WTC11 (cell line): ENCODE results near the gene ZDHHC14. TPM values are rescaled to one million over a fixed set of nuclear protein-coding genes. Genes with fewer than 3 reads are reported as not detected.

Source experiments
- ATAC-seq: fragments of 200-7000 bp; cut with Tn5 transposase; 2 replicates; pipeline ENCODE4 v1.10.0; 2021; ENCODE audit warnings: mild to moderate bottlenecking, moderate library complexity
- CTCF ChIA-PET: fragments of 300-600 bp; sonication (Branson Sonifier 250); formaldehyde crosslinking; loops from one replicate; lab custom pipeline; 2021; ENCODE audit warnings: antibody characterized with exemption; lab: Charles Lee
- POLR2A ChIA-PET: fragments of 350-600 bp; sonication (Branson Sonifier 250); formaldehyde crosslinking; loops from one replicate; lab custom pipeline; 2021; ENCODE audit warnings: antibody characterized with exemption; lab: Charles Lee
- DNase-seq: peaks from one replicate; pipeline ENCODE4 v3.0.0; 2021; ENCODE audit warnings: low spot score
- H3K27ac Mint-ChIP-seq: 2 replicates; pipeline ENCODE4 v1.8.0; 2021; ENCODE audit warnings: mixed read lengths
- H3K27me3 Mint-ChIP-seq: 2 replicates; pipeline ENCODE4 v1.8.0; 2021; ENCODE audit warnings: low read depth, mild to moderate bottlenecking, moderate library complexity, mixed read lengths
- H3K36me3 Mint-ChIP-seq: 2 replicates; pipeline ENCODE4 v1.8.0; 2021; ENCODE audit warnings: mixed read lengths
- H3K4me1 Mint-ChIP-seq: 2 replicates; pipeline ENCODE4 v1.8.0; 2022; ENCODE audit warnings: mixed read lengths
- H3K4me3 Mint-ChIP-seq: 2 replicates; pipeline ENCODE4 v1.8.0; 2021; ENCODE audit warnings: mild to moderate bottlenecking, moderate library complexity, mixed read lengths
- H3K9me3 Mint-ChIP-seq: 2 replicates; pipeline ENCODE4 v1.8.0; 2021; ENCODE audit warnings: mixed read lengths
- NFYB ChIP-seq: sonication (generic); formaldehyde crosslinking; conservative IDR thresholded peaks from 2 replicates; pipeline ENCODE4 v1.8.0; 2022; ENCODE audit warnings: low read depth, missing genetic modification reagents
- NR1H2 ChIP-seq: sonication (generic); formaldehyde crosslinking; IDR thresholded peaks from 2 replicates; pipeline ENCODE4 v1.9.0; 2021; ENCODE audit warnings: mild to moderate bottlenecking, moderate library complexity, missing genetic modification reagents
- OVOL2 ChIP-seq: fragments of 250-450 bp; sonication (Bioruptor Pico); IDR thresholded peaks from 2 replicates; pipeline ENCODE4 v1.9.0; 2021; ENCODE audit warnings: mild to moderate bottlenecking, borderline replicate concordance
- RELA ChIP-seq: sonication (generic); formaldehyde crosslinking; IDR thresholded peaks from 2 replicates; pipeline ENCODE4 v1.8.1; 2022; ENCODE audit warnings: missing genetic modification reagents, mild to moderate bottlenecking, borderline replicate concordance
- RORB ChIP-seq: fragments of 250-450 bp; sonication (Bioruptor Pico); IDR thresholded peaks from 2 replicates; pipeline ENCODE4 v1.9.0; 2021; ENCODE audit warnings: mild to moderate bottlenecking
- SOX15 ChIP-seq: fragments of 250-450 bp; sonication (Bioruptor Pico); IDR thresholded peaks from 2 replicates; pipeline ENCODE4 v1.9.0; 2021; ENCODE audit warnings: mild to moderate bottlenecking
- SP1 ChIP-seq: sonication (generic); formaldehyde crosslinking; conservative IDR thresholded peaks from 2 replicates; pipeline ENCODE4 v1.8.1; 2022; ENCODE audit warnings: missing genetic modification reagents
- TP53 ChIP-seq: sonication (generic); formaldehyde crosslinking; IDR thresholded peaks from 2 replicates; pipeline ENCODE4 v1.8.1; 2023; ENCODE audit warnings: mild to moderate bottlenecking, missing genetic modification reagents
- ZNF232 ChIP-seq: sonication (generic); formaldehyde crosslinking; IDR thresholded peaks from 2 replicates; pipeline ENCODE4 v1.8.0; 2022; ENCODE audit warnings: mild to moderate bottlenecking, missing genetic modification reagents
- ZNF317 ChIP-seq: sonication (generic); formaldehyde crosslinking; IDR thresholded peaks from 2 replicates; pipeline ENCODE4 v1.8.1; 2023; ENCODE audit warnings: low read depth, mild to moderate bottlenecking, moderate library complexity, missing genetic modification reagents, borderline replicate concordance
- ZNF396 ChIP-seq: fragments of 250-450 bp; sonication (Bioruptor Pico); IDR thresholded peaks from 2 replicates; pipeline ENCODE4 v1.8.0; 2021; ENCODE audit warnings: mild to moderate bottlenecking, moderate library complexity, borderline replicate concordance
- ZNF416 ChIP-seq: fragments of 250-450 bp; sonication (Bioruptor Pico); IDR thresholded peaks from 2 replicates; pipeline ENCODE4 v1.9.0; 2021; ENCODE audit warnings: mild to moderate bottlenecking, inconsistent platforms
- ZNF671 ChIP-seq: fragments of 250-450 bp; sonication (Bioruptor Pico); IDR thresholded peaks from 2 replicates; pipeline ENCODE4 v1.8.0; 2021; ENCODE audit warnings: mild to moderate bottlenecking
- total RNA-seq: library from RNA; stranded (reverse); gene quantifications from 3 replicates; pipeline ENCODE4 v1.2.3, GENCODE V29; 2021
- TF ChIP-seq, protein P1 (sequence below): sonication (generic); formaldehyde crosslinking; IDR thresholded peaks from 2 replicates; pipeline ENCODE4 v1.8.0; 2022; ENCODE audit warnings: missing genetic modification reagents
- TF ChIP-seq, protein P2 (sequence below): fragments of 250-450 bp; sonication (Bioruptor Pico); IDR thresholded peaks from 2 replicates; pipeline ENCODE4 v1.9.0; 2021; ENCODE audit warnings: mild to moderate bottlenecking
- TF ChIP-seq, protein P3 (sequence below): sonication (generic); formaldehyde crosslinking; IDR thresholded peaks from 2 replicates; pipeline ENCODE4 v1.8.0; 2023; ENCODE audit warnings: missing genetic modification reagents, mild to moderate bottlenecking, borderline replicate concordance
- TF ChIP-seq, protein P4 (sequence below): sonication (generic); formaldehyde crosslinking; conservative IDR thresholded peaks from 2 replicates; pipeline ENCODE4 v1.8.1; 2022; ENCODE audit warnings: mild to moderate bottlenecking, missing genetic modification reagents
- TF ChIP-seq, protein P5 (sequence below): sonication (generic); formaldehyde crosslinking; IDR thresholded peaks from 2 replicates; pipeline ENCODE4 v1.8.0; 2022; ENCODE audit warnings: mild to moderate bottlenecking, missing genetic modification reagents
- TF ChIP-seq, protein P6 (sequence below): sonication (generic); formaldehyde crosslinking; conservative IDR thresholded peaks from 2 replicates; pipeline ENCODE4 v1.8.1; 2023; ENCODE audit warnings: mild to moderate bottlenecking, low read depth, missing genetic modification reagents, moderate library complexity
- TF ChIP-seq, protein P7 (sequence below): sonication (generic); formaldehyde crosslinking; IDR thresholded peaks from 2 replicates; pipeline ENCODE4 v1.8.0; 2022; ENCODE audit warnings: mild to moderate bottlenecking, missing genetic modification reagents

ZDHHC14 gene
- total RNA-seq, 1 experiment from 2014 or later = 6.6 TPM

DNA sequence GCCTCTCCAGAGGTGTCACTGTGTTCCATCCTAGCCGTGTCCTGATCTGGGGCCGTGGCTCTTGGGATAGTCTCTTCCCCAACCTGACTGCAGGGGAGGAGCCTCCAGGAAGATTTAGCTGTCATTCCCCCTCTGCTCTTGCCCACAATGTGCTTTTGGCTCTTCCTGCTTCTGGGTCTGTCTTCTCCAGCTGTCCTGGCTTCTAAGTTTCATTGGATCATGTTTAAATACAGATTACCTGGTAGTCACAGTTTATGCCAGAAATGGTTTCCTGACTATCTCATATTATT is 139.1 kb downstream of the ZDHHC14 start (continued):
- TF ChIP-seq, protein P1, sequence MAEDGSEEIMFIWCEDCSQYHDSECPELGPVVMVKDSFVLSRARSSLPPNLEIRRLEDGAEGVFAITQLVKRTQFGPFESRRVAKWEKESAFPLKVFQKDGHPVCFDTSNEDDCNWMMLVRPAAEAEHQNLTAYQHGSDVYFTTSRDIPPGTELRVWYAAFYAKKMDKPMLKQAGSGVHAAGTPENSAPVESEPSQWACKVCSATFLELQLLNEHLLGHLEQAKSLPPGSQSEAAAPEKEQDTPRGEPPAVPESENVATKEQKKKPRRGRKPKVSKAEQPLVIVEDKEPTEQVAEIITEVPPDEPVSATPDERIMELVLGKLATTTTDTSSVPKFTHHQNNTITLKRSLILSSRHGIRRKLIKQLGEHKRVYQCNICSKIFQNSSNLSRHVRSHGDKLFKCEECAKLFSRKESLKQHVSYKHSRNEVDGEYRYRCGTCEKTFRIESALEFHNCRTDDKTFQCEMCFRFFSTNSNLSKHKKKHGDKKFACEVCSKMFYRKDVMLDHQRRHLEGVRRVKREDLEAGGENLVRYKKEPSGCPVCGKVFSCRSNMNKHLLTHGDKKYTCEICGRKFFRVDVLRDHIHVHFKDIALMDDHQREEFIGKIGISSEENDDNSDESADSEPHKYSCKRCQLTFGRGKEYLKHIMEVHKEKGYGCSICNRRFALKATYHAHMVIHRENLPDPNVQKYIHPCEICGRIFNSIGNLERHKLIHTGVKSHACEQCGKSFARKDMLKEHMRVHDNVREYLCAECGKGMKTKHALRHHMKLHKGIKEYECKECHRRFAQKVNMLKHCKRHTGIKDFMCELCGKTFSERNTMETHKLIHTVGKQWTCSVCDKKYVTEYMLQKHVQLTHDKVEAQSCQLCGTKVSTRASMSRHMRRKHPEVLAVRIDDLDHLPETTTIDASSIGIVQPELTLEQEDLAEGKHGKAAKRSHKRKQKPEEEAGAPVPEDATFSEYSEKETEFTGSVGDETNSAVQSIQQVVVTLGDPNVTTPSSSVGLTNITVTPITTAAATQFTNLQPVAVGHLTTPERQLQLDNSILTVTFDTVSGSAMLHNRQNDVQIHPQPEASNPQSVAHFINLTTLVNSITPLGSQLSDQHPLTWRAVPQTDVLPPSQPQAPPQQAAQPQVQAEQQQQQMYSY = no peak
- TF ChIP-seq RELA (CRISPR knock-in tag) = no peak
- TF ChIP-seq, all 79 proteins: peak for 0

DNA sequence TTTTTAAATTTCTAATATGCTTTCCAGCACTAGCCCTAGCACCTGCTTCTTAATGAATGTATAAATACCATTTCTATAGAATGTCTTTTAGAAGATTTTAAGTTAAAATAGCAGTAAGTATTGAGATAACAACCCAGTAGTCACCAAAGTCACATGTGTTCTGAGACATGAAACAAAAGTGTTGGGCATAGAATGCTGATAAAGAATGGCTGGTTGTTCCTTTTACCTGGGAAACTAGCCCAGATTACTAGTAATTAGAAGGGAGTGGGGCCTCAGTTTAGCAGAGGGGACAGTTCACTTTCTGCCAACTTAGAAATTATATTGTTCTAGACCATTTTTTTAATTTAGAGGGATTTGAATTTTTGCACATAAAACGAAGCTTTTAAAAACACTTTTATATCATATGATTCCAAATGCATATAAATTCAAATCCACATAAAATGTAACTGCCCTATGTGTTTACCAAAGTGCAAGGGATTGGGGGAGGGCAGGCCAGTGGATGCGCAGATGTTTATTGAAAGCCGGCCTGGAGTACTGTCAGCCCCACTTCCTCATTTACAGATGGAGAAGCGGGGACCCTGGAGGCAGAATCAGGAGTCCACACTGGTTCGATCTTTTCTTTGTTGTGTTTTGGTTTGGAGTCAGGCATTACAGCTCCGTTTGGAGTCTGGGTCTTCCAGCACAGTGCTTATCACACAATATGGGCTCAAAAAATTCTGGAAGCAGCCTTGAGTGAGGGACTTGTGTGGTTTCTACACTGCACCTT is 139.8 kb downstream of the ZDHHC14 start:
- H3K36me3 Mint-ChIP-seq = peaks cover 3% of the 10 kb centered on the region; the same call in 1 of the 2 replicates
- H3K27me3 Mint-ChIP-seq = no peaks in the 10 kb centered on the region
- ChIA-PET POLR2A (interaction anchor here (0.6 kb wide), 1 partner anchor 300 kb away, joined by 12 read pairs; no protein-coding TSS in a partner anchor), CTCF (interaction anchor here (0.6 to 1.4 kb wide), 3 partner anchors 9 to 26 kb away, joined by 3 to 5 read pairs (median 4); no protein-coding TSS in a partner anchor)
- ATAC-seq = no peak
- no peak for DNase-seq
- peak overlapping the region; percentile 86; the same call in 1 of the 2 replicates for H3K27ac Mint-ChIP-seq
- no peak overlapping the region for H3K4me3 Mint-ChIP-seq
- H3K9me3 Mint-ChIP-seq = peaks cover 6% of the 10 kb centered on the region; the same call in 1 of the 2 replicates
- TF ChIP-seq OVOL2 (CRISPR knock-in tag) = no peak
- TF ChIP-seq NR1H2 = no peak
- no peak for TF ChIP-seq SP1
- TF ChIP-seq ZNF232 (CRISPR knock-in tag) = no peak
- TF ChIP-seq, protein P2, sequence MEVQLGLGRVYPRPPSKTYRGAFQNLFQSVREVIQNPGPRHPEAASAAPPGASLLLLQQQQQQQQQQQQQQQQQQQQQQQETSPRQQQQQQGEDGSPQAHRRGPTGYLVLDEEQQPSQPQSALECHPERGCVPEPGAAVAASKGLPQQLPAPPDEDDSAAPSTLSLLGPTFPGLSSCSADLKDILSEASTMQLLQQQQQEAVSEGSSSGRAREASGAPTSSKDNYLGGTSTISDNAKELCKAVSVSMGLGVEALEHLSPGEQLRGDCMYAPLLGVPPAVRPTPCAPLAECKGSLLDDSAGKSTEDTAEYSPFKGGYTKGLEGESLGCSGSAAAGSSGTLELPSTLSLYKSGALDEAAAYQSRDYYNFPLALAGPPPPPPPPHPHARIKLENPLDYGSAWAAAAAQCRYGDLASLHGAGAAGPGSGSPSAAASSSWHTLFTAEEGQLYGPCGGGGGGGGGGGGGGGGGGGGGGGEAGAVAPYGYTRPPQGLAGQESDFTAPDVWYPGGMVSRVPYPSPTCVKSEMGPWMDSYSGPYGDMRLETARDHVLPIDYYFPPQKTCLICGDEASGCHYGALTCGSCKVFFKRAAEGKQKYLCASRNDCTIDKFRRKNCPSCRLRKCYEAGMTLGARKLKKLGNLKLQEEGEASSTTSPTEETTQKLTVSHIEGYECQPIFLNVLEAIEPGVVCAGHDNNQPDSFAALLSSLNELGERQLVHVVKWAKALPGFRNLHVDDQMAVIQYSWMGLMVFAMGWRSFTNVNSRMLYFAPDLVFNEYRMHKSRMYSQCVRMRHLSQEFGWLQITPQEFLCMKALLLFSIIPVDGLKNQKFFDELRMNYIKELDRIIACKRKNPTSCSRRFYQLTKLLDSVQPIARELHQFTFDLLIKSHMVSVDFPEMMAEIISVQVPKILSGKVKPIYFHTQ (CRISPR knock-in tag) = no peak
- no peak for TF ChIP-seq TP53
- TF ChIP-seq NFYB = no peak
- TF ChIP-seq, protein P3, sequence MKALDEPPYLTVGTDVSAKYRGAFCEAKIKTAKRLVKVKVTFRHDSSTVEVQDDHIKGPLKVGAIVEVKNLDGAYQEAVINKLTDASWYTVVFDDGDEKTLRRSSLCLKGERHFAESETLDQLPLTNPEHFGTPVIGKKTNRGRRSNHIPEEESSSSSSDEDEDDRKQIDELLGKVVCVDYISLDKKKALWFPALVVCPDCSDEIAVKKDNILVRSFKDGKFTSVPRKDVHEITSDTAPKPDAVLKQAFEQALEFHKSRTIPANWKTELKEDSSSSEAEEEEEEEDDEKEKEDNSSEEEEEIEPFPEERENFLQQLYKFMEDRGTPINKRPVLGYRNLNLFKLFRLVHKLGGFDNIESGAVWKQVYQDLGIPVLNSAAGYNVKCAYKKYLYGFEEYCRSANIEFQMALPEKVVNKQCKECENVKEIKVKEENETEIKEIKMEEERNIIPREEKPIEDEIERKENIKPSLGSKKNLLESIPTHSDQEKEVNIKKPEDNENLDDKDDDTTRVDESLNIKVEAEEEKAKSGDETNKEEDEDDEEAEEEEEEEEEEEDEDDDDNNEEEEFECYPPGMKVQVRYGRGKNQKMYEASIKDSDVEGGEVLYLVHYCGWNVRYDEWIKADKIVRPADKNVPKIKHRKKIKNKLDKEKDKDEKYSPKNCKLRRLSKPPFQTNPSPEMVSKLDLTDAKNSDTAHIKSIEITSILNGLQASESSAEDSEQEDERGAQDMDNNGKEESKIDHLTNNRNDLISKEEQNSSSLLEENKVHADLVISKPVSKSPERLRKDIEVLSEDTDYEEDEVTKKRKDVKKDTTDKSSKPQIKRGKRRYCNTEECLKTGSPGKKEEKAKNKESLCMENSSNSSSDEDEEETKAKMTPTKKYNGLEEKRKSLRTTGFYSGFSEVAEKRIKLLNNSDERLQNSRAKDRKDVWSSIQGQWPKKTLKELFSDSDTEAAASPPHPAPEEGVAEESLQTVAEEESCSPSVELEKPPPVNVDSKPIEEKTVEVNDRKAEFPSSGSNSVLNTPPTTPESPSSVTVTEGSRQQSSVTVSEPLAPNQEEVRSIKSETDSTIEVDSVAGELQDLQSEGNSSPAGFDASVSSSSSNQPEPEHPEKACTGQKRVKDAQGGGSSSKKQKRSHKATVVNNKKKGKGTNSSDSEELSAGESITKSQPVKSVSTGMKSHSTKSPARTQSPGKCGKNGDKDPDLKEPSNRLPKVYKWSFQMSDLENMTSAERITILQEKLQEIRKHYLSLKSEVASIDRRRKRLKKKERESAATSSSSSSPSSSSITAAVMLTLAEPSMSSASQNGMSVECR (CRISPR knock-in tag) = no peak
- TF ChIP-seq, protein P4, sequence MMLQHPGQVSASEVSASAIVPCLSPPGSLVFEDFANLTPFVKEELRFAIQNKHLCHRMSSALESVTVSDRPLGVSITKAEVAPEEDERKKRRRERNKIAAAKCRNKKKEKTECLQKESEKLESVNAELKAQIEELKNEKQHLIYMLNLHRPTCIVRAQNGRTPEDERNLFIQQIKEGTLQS (CRISPR knock-in tag) = no peak
- no peak for TF ChIP-seq ZNF671 (CRISPR knock-in tag)
- TF ChIP-seq SOX15 (CRISPR knock-in tag) = no peak
- TF ChIP-seq RORB (CRISPR knock-in tag) = no peak
- TF ChIP-seq, protein P5, sequence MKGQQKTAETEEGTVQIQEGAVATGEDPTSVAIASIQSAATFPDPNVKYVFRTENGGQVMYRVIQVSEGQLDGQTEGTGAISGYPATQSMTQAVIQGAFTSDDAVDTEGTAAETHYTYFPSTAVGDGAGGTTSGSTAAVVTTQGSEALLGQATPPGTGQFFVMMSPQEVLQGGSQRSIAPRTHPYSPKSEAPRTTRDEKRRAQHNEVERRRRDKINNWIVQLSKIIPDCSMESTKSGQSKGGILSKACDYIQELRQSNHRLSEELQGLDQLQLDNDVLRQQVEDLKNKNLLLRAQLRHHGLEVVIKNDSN (CRISPR knock-in tag) = no peak
- no peak for TF ChIP-seq ZNF317 (CRISPR knock-in tag)
- no peak for TF ChIP-seq ZNF416 (CRISPR knock-in tag)
- no peak for TF ChIP-seq ZNF396 (CRISPR knock-in tag)
- TF ChIP-seq, protein P6, sequence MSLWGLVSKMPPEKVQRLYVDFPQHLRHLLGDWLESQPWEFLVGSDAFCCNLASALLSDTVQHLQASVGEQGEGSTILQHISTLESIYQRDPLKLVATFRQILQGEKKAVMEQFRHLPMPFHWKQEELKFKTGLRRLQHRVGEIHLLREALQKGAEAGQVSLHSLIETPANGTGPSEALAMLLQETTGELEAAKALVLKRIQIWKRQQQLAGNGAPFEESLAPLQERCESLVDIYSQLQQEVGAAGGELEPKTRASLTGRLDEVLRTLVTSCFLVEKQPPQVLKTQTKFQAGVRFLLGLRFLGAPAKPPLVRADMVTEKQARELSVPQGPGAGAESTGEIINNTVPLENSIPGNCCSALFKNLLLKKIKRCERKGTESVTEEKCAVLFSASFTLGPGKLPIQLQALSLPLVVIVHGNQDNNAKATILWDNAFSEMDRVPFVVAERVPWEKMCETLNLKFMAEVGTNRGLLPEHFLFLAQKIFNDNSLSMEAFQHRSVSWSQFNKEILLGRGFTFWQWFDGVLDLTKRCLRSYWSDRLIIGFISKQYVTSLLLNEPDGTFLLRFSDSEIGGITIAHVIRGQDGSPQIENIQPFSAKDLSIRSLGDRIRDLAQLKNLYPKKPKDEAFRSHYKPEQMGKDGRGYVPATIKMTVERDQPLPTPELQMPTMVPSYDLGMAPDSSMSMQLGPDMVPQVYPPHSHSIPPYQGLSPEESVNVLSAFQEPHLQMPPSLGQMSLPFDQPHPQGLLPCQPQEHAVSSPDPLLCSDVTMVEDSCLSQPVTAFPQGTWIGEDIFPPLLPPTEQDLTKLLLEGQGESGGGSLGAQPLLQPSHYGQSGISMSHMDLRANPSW (CRISPR knock-in tag) = no peak
- TF ChIP-seq, protein P7, sequence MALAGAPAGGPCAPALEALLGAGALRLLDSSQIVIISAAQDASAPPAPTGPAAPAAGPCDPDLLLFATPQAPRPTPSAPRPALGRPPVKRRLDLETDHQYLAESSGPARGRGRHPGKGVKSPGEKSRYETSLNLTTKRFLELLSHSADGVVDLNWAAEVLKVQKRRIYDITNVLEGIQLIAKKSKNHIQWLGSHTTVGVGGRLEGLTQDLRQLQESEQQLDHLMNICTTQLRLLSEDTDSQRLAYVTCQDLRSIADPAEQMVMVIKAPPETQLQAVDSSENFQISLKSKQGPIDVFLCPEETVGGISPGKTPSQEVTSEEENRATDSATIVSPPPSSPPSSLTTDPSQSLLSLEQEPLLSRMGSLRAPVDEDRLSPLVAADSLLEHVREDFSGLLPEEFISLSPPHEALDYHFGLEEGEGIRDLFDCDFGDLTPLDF (CRISPR knock-in tag) = no peak
- peaks cover 43% of the 10 kb centered on the region for H3K4me1 Mint-ChIP-seq
